Parathyroid adenoma (tissue), 2 donors: ENCODE measurements around the gene ENHO.

ENCODE experiments used
- H2AFZ ChIP-seq: fragments of 300-600 bp; sonication (generic); one replicate; pipeline ENCODE4 v1.7.0; 2017; ENCODE audit warnings: antibody characterized with exemption, mild to moderate bottlenecking
- H3K27ac ChIP-seq: fragments of 300-600 bp; sonication (generic); one replicate; pipeline ENCODE4 v1.7.0; 2017
- H3K27me3 ChIP-seq: fragments of 300-600 bp; sonication (generic); one replicate; pipeline ENCODE4 v1.7.0; 2017; ENCODE audit warnings: low read length; ENCODE audit not compliant: control insufficient read depth, insufficient read depth
- H3K36me3 ChIP-seq: fragments of 300-600 bp; sonication (generic); one replicate; pipeline ENCODE4 v1.7.0; 2017; ENCODE audit warnings: low read length; ENCODE audit not compliant: control insufficient read depth, insufficient read depth
- H3K4me1 ChIP-seq: fragments of 300-600 bp; sonication (generic); one replicate; pipeline ENCODE4 v1.7.0; 2017; ENCODE audit warnings: control low read depth
- H3K4me2 ChIP-seq: fragments of 300-600 bp; sonication (generic); one replicate; pipeline ENCODE4 v1.7.0; 2017; ENCODE audit warnings: low read length
- H3K4me3 ChIP-seq: fragments of 300-600 bp; sonication (generic); one replicate; pipeline ENCODE4 v1.7.0; 2017; ENCODE audit warnings: low read depth, low read length
- H3K79me2 ChIP-seq: fragments of 300-600 bp; sonication (generic); one replicate; pipeline ENCODE4 v1.7.0; 2017; ENCODE audit warnings: control low read depth
- H3K9ac ChIP-seq: fragments of 300-600 bp; sonication (generic); one replicate; pipeline ENCODE4 v1.7.0; 2017; ENCODE audit warnings: mild to moderate bottlenecking
- H3K9me3 ChIP-seq: fragments of 300-600 bp; sonication (generic); one replicate; pipeline ENCODE4 v1.7.0; 2017; ENCODE audit warnings: low read length; ENCODE audit not compliant: control insufficient read depth
- CTCF ChIP-seq: fragments of 300-600 bp; sonication (generic); IDR thresholded peaks from one replicate; pipeline ENCODE4 v1.7.0; 2017; ENCODE audit warnings: antibody characterized with exemption, mild to moderate bottlenecking
- donor health status: primary hyperparathyroidism.

The ENHO gene

DNA sequence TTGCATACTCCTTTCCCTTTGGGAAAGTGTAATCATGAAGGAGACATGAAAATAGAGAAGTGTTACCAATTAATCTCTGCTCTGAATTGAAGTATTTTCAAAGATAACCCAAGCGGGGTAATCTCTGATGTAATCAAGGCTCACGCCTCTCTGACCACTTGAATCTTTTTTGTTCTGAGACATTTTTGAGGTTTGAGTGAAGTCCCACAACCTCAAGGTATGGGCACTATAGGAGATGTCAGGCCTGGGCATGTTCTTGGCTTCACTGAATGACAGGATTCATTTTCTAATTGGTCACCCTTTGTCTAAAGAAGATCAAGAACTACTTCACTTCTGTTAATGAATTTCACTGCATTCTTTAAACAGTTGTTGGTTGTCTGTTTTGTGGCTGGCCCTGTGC lies 23.7 kb downstream of the ENHO start:
- Histone ChIP-seq H3K27ac (no peak overlapping the region), H3K36me3 (no peaks in the 10 kb centered on the region), H3K9ac (no peak overlapping the region), H3K9me3 (no peaks in the 10 kb centered on the region), H3K4me3 (no peak overlapping the region), H2AFZ (no peak overlapping the region), H3K4me2 (no peak overlapping the region), H3K79me2 (no peaks in the 10 kb centered on the region), H3K4me1 (no peaks in the 10 kb centered on the region), H3K27me3 (no peaks in the 10 kb centered on the region)
- TF ChIP-seq CTCF = no peak

- H3K4me2 ChIP-seq = no peak overlapping the region
- no peaks in the 10 kb centered on the region for H3K27me3 ChIP-seq
- H3K9me3 ChIP-seq = no peaks in the 10 kb centered on the region
- no peaks in the 10 kb centered on the region for H3K36me3 ChIP-seq
- H3K4me3 ChIP-seq = no peak overlapping the region
- no peak overlapping the region for H3K27ac ChIP-seq
- H2AFZ ChIP-seq = no peak overlapping the region
- no peaks in the 10 kb centered on the region for H3K79me2 ChIP-seq
- TF ChIP-seq CTCF = no peak
- no peak overlapping the region for H3K9ac ChIP-seq
- no peaks in the 10 kb centered on the region for H3K4me1 ChIP-seq
Measured at GRCh38 chr9:34498553-34498952, 24.2 kb downstream of the ENHO start.

DNA sequence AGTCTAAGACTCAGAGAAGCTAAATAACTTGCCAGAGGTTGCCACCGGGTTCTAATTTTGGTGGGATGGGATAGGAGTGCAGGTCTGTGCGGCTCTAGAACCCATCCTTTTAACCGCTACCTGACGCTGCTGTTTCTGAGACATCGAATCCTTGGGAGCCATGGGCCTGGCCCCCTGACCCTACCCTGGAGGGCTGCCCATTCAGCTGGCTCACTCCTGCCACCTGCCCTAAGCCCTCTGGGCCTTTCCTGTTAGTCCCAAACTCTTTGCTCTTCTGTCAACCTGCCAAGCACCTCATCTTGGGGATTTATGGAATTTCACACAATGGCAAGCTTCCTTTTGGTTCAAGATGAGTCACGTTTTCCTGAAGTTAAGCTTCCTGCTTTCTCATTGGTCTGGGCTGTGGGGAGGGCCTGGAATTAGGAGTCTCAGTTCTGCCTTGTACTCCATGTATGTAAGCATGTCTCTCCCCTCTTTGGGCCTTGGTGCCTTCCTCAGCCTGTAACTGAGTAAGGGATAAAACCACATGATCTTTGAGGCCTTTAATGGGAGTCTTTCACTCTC lies 26.6 kb downstream of the ENHO start:
- TF ChIP-seq CTCF = no peak
- no peak overlapping the region for H3K4me3 ChIP-seq
- H2AFZ ChIP-seq = no peak overlapping the region
- H3K4me1 ChIP-seq = no peaks in the 10 kb centered on the region
- H3K4me2 ChIP-seq = no peak overlapping the region
- no peak overlapping the region for H3K27ac ChIP-seq
- H3K27me3 ChIP-seq = no peaks in the 10 kb centered on the region
- H3K9ac ChIP-seq = no peak overlapping the region
- no peaks in the 10 kb centered on the region for H3K79me2 ChIP-seq
- H3K9me3 ChIP-seq = no peaks in the 10 kb centered on the region
- no peaks in the 10 kb centered on the region for H3K36me3 ChIP-seq

- TF ChIP-seq CTCF = no peak
- no peaks in the 10 kb centered on the region for H3K79me2 ChIP-seq
- no peak overlapping the region for H3K4me2 ChIP-seq
- H3K9me3 ChIP-seq = no peaks in the 10 kb centered on the region
- no peaks in the 10 kb centered on the region for H3K36me3 ChIP-seq
- no peak overlapping the region for H3K4me3 ChIP-seq
- H3K9ac ChIP-seq = no peak overlapping the region
- H3K27me3 ChIP-seq = no peaks in the 10 kb centered on the region
- H3K4me1 ChIP-seq = no peaks in the 10 kb centered on the region
- H3K27ac ChIP-seq = no peak overlapping the region
- H2AFZ ChIP-seq = no peak overlapping the region
Measured at GRCh38 chr9:34493972-34494535, 28.7 kb downstream of the ENHO start.

GRCh38 chr9:34492051-34492450 lies 30.7 kb downstream of the ENHO start:
- H3K36me3 ChIP-seq = no peaks in the 10 kb centered on the region
- no peak overlapping the region for H3K27ac ChIP-seq
- TF ChIP-seq CTCF = no peak
- H3K4me1 ChIP-seq = no peaks in the 10 kb centered on the region
- no peaks in the 10 kb centered on the region for H3K9me3 ChIP-seq
- H2AFZ ChIP-seq = no peak overlapping the region
- H3K27me3 ChIP-seq = no peaks in the 10 kb centered on the region
- no peak overlapping the region for H3K9ac ChIP-seq
- H3K4me2 ChIP-seq = no peak overlapping the region
- no peaks in the 10 kb centered on the region for H3K79me2 ChIP-seq
- H3K4me3 ChIP-seq = no peak overlapping the region
